ENCODE data around the gene ACACB.

GRCh38 chr12:109110988-109111495 is 5.3 kb upstream of the ACACB start:
- TF ChIP-seq EP300 (IDR thresholded peaks at IDR 0.05; ENCODE audit: low read depth) (peak; percentile 94), CTCF (IDR thresholded peaks at IDR 0.05) (no peak)
